NCI-H146 (cell line): ENCODE measurements around the gene XIAP.
"Not testable (repeated sequence)": the region's sequence is repeated elsewhere in the genome, so short reads cannot be mapped to it uniquely, and the experiment has no call there.

Experiments
- DNase-seq: peaks from one replicate; lab custom pipeline; 2025; lab: John Stamatoyannopoulos, UW

Gene XIAP

GRCh38 chrX:123859846-123860838 lies at the start of gene XIAP:
Gene XIAP (plus strand): TSS chrX:123860053. CDS start chrX:123885663, 25,610 bp downstream.
- DNase-seq = peak; percentile 90

GRCh38 chrX:123814343-123814742 lies 45.5 kb upstream of the XIAP start:
- DNase-seq = no peak

- DNase-seq = not testable (repeated sequence)
Observed at GRCh38 chrX:123814934-123815394, 44.9 kb upstream of the XIAP start.

GRCh38 chrX:123817288-123817894 lies 42.5 kb upstream of the XIAP start:
- no peak for DNase-seq

- no peak for DNase-seq
Observed at GRCh38 chrX:123818243-123818642, 41.6 kb upstream of the XIAP start.

GRCh38 chrX:123822965-123823364 lies 36.9 kb upstream of the XIAP start:
- no peak for DNase-seq

GRCh38 chrX:123830309-123830708 lies 29.5 kb upstream of the XIAP start:
- DNase-seq = peak; percentile 41

GRCh38 chrX:123833387-123833786 lies 26.5 kb upstream of the XIAP start:
- DNase-seq = peak; percentile 61

- DNase-seq = no peak
Observed at GRCh38 chrX:123834116-123834515, 25.7 kb upstream of the XIAP start.

GRCh38 chrX:123835661-123836371 lies 24.0 kb upstream of the XIAP start:
- DNase-seq = no peak

GRCh38 chrX:123845129-123845528 lies 14.7 kb upstream of the XIAP start:
- not testable (repeated sequence) for DNase-seq

GRCh38 chrX:123846577-123847038 lies 13.2 kb upstream of the XIAP start:
- no peak for DNase-seq

GRCh38 chrX:123847056-123847455 lies 12.8 kb upstream of the XIAP start:
- DNase-seq = no peak

- no peak for DNase-seq
Observed at GRCh38 chrX:123849096-123849495, 10.8 kb upstream of the XIAP start.

GRCh38 chrX:123849906-123850305 lies 9.9 kb upstream of the XIAP start:
- DNase-seq = not testable (repeated sequence)

- DNase-seq = no peak
Observed at GRCh38 chrX:123851079-123851478, 8.8 kb upstream of the XIAP start.

GRCh38 chrX:123854329-123854728 lies 5.5 kb upstream of the XIAP start:
- no peak for DNase-seq

- DNase-seq = no peak
Observed at GRCh38 chrX:123859409-123859845, 426 bp upstream of the XIAP start.

- no peak for DNase-seq
Observed at GRCh38 chrX:123860983-123861382, 1.1 kb downstream of the XIAP start.

GRCh38 chrX:123869488-123869887 lies 9.6 kb downstream of the XIAP start:
- no peak for DNase-seq

GRCh38 chrX:123871309-123871708 lies 11.5 kb downstream of the XIAP start:
- DNase-seq = no peak

- no peak for DNase-seq
Observed at GRCh38 chrX:123873956-123874355, 14.1 kb downstream of the XIAP start.
